HEK293T (cell line): Measurements from ENCODE around the gene ZBTB2.

Experiments
- ARNT ChIP-seq: fragments of 450-650 bp; IDR thresholded peaks from 2 replicates; pipeline ENCODE4 v1.6.1; 2017; ENCODE audit warnings: mild to moderate bottlenecking
- FOXA1 ChIP-seq: fragments of 450-650 bp; IDR thresholded peaks from 2 replicates; pipeline ENCODE4 v1.6.1; 2016; ENCODE audit warnings: mild to moderate bottlenecking
- FOXM1 ChIP-seq: fragments of 450-650 bp; IDR thresholded peaks from 2 replicates; pipeline ENCODE4 v1.6.1; 2017; ENCODE audit warnings: mild to moderate bottlenecking, borderline replicate concordance
- LEF1 ChIP-seq: fragments of 450-650 bp; IDR thresholded peaks from 2 replicates; pipeline ENCODE4 v1.6.1; 2017; ENCODE audit warnings: mild to moderate bottlenecking, borderline replicate concordance
- SP1 ChIP-seq: fragments of 450-650 bp; IDR thresholded peaks from 2 replicates; pipeline ENCODE4 v1.6.1; 2017
- SUZ12 ChIP-seq: fragments of 450-650 bp; IDR thresholded peaks from 2 replicates; pipeline ENCODE4 v1.6.1; 2016; ENCODE audit warnings: mild to moderate bottlenecking
- TARDBP ChIP-seq: fragments of 450-650 bp; IDR thresholded peaks from 2 replicates; pipeline ENCODE4 v1.6.1; 2016

- no peak for TF ChIP-seq TARDBP
- TF ChIP-seq SP1, result no peak
- TF ChIP-seq SUZ12, result no peak
- no peak for TF ChIP-seq FOXM1
- TF ChIP-seq ARNT, result no peak
- no peak for TF ChIP-seq FOXA1
- no peak for TF ChIP-seq LEF1
These were observed 9.6 kb downstream of the ZBTB2 start for GRCh38 chr6:151381722-151382121.
